GM12891 (cell line): ENCODE measurements around the gene PDGFB.
A peak's percentile ranks its signal among the peaks of the same experiment; 100 is the strongest.

Experiments used
- DNase-seq: peaks from one replicate; pipeline ENCODE4 v3.0.0; 2011; ENCODE audit warnings: low spot score; ENCODE audit not compliant: insufficient read length
- FAIRE-seq: peaks from 2 replicates; lab custom pipeline; 2011; peaks lifted over from hg19 to GRCh38; lab: Jason Lieb, UNC
- PAX5 ChIP-seq: IDR thresholded peaks from 2 replicates; pipeline ENCODE4 v1.6.1; 2011; ENCODE audit warnings: low read length, moderate library complexity, mild to moderate bottlenecking; ENCODE audit not compliant: insufficient read depth, severe bottlenecking
- POLR2A ChIP-seq: IDR thresholded peaks from 2 replicates; pipeline ENCODE4 v1.6.1; 2011; ENCODE audit warnings: low read depth, low read length, control low read depth
- POLR2AphosphoS5 ChIP-seq: IDR thresholded peaks from 2 replicates; pipeline ENCODE4 v1.6.1; 2011; ENCODE audit warnings: low read depth, low read length, control low read depth
- POU2F2 ChIP-seq: IDR thresholded peaks from 2 replicates; pipeline ENCODE4 v1.6.1; 2011; ENCODE audit warnings: low read depth, mild to moderate bottlenecking, control low read depth, low read length, moderate library complexity
- SPI1 ChIP-seq: IDR thresholded peaks from 2 replicates; pipeline ENCODE4 v1.6.1; 2011; ENCODE audit warnings: low read depth, low read length, control low read depth
- TAF1 ChIP-seq: IDR thresholded peaks from 2 replicates; pipeline ENCODE4 v1.6.1; 2011; ENCODE audit warnings: low read depth, low read length, control low read depth

Gene PDGFB

GRCh38 chr22:39249086-39249704 lies 4.4 kb upstream of the PDGFB start:
- FAIRE-seq (no peak), DNase-seq (no peak)
- TF ChIP-seq POLR2A, result no peak
- TF ChIP-seq POU2F2, result no peak
- no peak for TF ChIP-seq POLR2AphosphoS5
- TF ChIP-seq TAF1, result no peak
- 0 out of 2 replicates have a peak, but pooled peaks have one; percentile 12 for TF ChIP-seq SPI1
- no peak for TF ChIP-seq PAX5

- DNase-seq, result no peak
- TF ChIP-seq PAX5 (no peak), POLR2A (no peak), SPI1 (no peak), POLR2AphosphoS5 (no peak), TAF1 (no peak), POU2F2 (no peak)
- FAIRE-seq, result no peak
These were observed 3.5 kb upstream of the PDGFB start for GRCh38 chr22:39248254-39248653.

- no peak for FAIRE-seq
These were observed 2.6 kb upstream of the PDGFB start for GRCh38 chr22:39247361-39247760.

GRCh38 chr22:39246690-39247332 lies 2.0 kb upstream of the PDGFB start:
- DNase-seq (no peak), FAIRE-seq (no peak)
- TF ChIP-seq SPI1, result no peak
- no peak for TF ChIP-seq PAX5
- no peak for TF ChIP-seq POLR2AphosphoS5
- no peak for TF ChIP-seq POU2F2
- TF ChIP-seq TAF1, result no peak
- TF ChIP-seq POLR2A, result no peak

More at GRCh38 chr22:39247361-39247760, 2.6 kb upstream of the PDGFB start:
- no peak for TF ChIP-seq TAF1
- TF ChIP-seq PAX5, result no peak
- TF ChIP-seq POLR2AphosphoS5, result no peak
- no peak for TF ChIP-seq POU2F2
- TF ChIP-seq POLR2A, result no peak
- no peak for TF ChIP-seq SPI1
- DNase-seq, result no peak

- DNase-seq (no peak), FAIRE-seq (no peak)
- no peak for TF ChIP-seq POLR2A
- no peak for TF ChIP-seq SPI1
- TF ChIP-seq TAF1, result no peak
These were observed 1.4 kb upstream of the PDGFB start for GRCh38 chr22:39246217-39246616.

- peak; percentile 26 for FAIRE-seq
- DNase-seq, result no peak
- no peak for TF ChIP-seq TAF1
- TF ChIP-seq POLR2AphosphoS5, result no peak
- TF ChIP-seq POU2F2, result no peak
- no peak for TF ChIP-seq PAX5
- no peak for TF ChIP-seq POLR2A
- TF ChIP-seq SPI1, result no peak
These were observed 603 bp upstream of the PDGFB start for GRCh38 chr22:39245130-39246039.

- DNase-seq, result no peak
- no peak for FAIRE-seq
- TF ChIP-seq POU2F2 (no peak), POLR2AphosphoS5 (no peak), TAF1 (no peak), PAX5 (no peak), SPI1 (no peak), POLR2A (no peak)
These were observed 666 bp downstream of the PDGFB start for GRCh38 chr22:39244136-39244495.

- TF ChIP-seq SPI1 (no peak), PAX5 (no peak), TAF1 (no peak), POLR2AphosphoS5 (no peak), POLR2A (no peak), POU2F2 (no peak)
- FAIRE-seq, result no peak
- DNase-seq, result no peak
These were observed 1.2 kb downstream of the PDGFB start for GRCh38 chr22:39243439-39244135.
